ENCODE results near the gene FGFBP3. TPM values are rescaled to one million over a fixed set of nuclear protein-coding genes. Genes with fewer than 3 reads are reported as not detected.

Gene FGFBP3
- total RNA-seq, 1 experiment from 2014 or later = 0.68 TPM

DNA sequence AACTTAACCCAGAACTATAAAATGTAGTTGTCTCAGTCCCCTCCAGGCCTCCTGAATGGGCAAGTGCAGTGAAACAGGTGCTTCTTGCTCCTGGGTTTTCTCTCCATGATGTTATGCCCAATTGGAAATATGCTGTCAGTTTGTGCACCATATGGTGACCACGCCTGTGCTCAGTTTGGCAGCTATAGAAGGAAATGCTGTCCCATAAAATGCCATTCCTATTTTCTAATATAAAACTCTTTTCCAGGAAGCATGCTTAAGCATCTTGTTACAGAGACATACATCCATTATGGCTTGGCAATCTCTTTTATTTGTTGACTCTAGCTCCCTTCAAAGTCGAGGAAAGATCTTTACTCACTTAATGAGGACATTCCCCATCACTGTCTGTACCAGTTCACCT, 45.2 kb downstream of the FGFBP3 start:
- CTCF ChIA-PET = no interaction called here
- TF ChIP-seq, protein P1, sequence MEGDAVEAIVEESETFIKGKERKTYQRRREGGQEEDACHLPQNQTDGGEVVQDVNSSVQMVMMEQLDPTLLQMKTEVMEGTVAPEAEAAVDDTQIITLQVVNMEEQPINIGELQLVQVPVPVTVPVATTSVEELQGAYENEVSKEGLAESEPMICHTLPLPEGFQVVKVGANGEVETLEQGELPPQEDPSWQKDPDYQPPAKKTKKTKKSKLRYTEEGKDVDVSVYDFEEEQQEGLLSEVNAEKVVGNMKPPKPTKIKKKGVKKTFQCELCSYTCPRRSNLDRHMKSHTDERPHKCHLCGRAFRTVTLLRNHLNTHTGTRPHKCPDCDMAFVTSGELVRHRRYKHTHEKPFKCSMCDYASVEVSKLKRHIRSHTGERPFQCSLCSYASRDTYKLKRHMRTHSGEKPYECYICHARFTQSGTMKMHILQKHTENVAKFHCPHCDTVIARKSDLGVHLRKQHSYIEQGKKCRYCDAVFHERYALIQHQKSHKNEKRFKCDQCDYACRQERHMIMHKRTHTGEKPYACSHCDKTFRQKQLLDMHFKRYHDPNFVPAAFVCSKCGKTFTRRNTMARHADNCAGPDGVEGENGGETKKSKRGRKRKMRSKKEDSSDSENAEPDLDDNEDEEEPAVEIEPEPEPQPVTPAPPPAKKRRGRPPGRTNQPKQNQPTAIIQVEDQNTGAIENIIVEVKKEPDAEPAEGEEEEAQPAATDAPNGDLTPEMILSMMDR (conservative IDR thresholded peaks at IDR 0.05) = no peak
- no peak for TF ChIP-seq EZH2 (IDR thresholded peaks at IDR 0.05; ENCODE audit: low read depth)

DNA sequence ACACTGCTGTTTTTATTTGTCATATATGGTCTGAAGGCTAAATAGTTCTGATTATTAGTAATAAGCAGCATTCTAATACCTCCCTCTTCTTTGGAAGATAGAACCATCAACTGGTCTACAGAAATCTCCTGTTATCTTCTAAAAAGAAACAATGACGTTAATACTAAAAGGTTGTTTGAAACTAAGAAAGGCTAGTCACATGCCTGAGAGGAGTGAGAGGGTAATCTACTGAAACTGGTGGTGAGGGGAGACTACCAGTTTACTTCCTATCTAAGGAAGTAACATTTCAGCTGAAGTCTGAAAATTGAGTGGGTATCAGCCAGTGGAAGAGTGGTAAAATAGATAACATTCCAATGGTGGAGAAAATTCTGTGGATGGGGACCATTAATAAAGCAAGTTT, 48.4 kb downstream of the FGFBP3 start:
- BruUV-seq (replicated peaks) = no TSS peak
- H2AFZ ChIP-seq = no peak overlapping the region
- no peaks in the 10 kb centered on the region for H3K9me2 ChIP-seq (ENCODE audit: insufficient read depth)
- no peak for TF ChIP-seq EZH2 (IDR thresholded peaks at IDR 0.05; ENCODE audit: low read depth)
- TF ChIP-seq, protein P1 (conservative IDR thresholded peaks at IDR 0.05) = no peak
- CTCF ChIA-PET = no interaction called here
- no peaks in the 10 kb centered on the region; the same call in 1 of the 2 replicates for H4K20me1 ChIP-seq (ENCODE audit: insufficient read depth)
- H3K27ac ChIP-seq = no peak overlapping the region
- DNase-seq = no peak
- H3K79me2 ChIP-seq (ENCODE audit: low read depth) = no peaks in the 10 kb centered on the region
- H3K4me2 ChIP-seq = no peak overlapping the region
- H3K4me1 ChIP-seq (replicated peaks; ENCODE audit: insufficient read depth) = no peaks in the 10 kb centered on the region
- no peaks in the 10 kb centered on the region for H3K27me3 ChIP-seq (ENCODE audit: insufficient read depth, low read depth)
- no peak overlapping the region for H3K4me3 ChIP-seq
- POLR2A ChIA-PET (ENCODE audit: unreplicated experiment) = no interaction called here
- peaks cover 6% of the 10 kb centered on the region; the same call in 1 of the 2 replicates for H3K36me3 ChIP-seq (ENCODE audit: low read depth)
- intact Hi-C loops (cut with micrococcal nuclease; ENCODE audit: unreplicated experiment) = no loop called here
- no peaks in the 10 kb centered on the region for H3K9me3 ChIP-seq (ENCODE audit: insufficient read depth, low read depth)
- H3F3A ChIP-seq (ENCODE audit: insufficient read depth, low read depth) = no peaks in the 10 kb centered on the region

More for the DNA sequence above, 45.2 kb downstream of the FGFBP3 start:
- H3K4me2 ChIP-seq = no peak overlapping the region
- no peaks in the 10 kb centered on the region for H3K27me3 ChIP-seq (ENCODE audit: insufficient read depth, low read depth)
- DNase-seq = no peak
- H3K4me1 ChIP-seq (replicated peaks; ENCODE audit: insufficient read depth) = no peaks in the 10 kb centered on the region
- H3F3A ChIP-seq (ENCODE audit: insufficient read depth, low read depth) = peaks cover 3% of the 10 kb centered on the region; the same call in 1 of the 2 replicates
- H3K4me3 ChIP-seq = no peak overlapping the region
- H3K9me2 ChIP-seq (ENCODE audit: insufficient read depth) = no peaks in the 10 kb centered on the region
- 0 out of 2 replicates have a peak, but pooled peaks cover 3% of the 10 kb centered on the region for H3K36me3 ChIP-seq (ENCODE audit: low read depth)
- H3K79me2 ChIP-seq (ENCODE audit: low read depth) = no peaks in the 10 kb centered on the region
- H3K9me3 ChIP-seq (ENCODE audit: insufficient read depth, low read depth) = no peaks in the 10 kb centered on the region
- intact Hi-C loops (cut with micrococcal nuclease; ENCODE audit: unreplicated experiment) = no loop called here
- no peak overlapping the region for H3K27ac ChIP-seq
- POLR2A ChIA-PET (ENCODE audit: unreplicated experiment) = no interaction called here
- H2AFZ ChIP-seq = no peak overlapping the region
- BruUV-seq (replicated peaks) = no TSS peak
- H4K20me1 ChIP-seq (ENCODE audit: insufficient read depth) = no peaks in the 10 kb centered on the region; the same call in 1 of the 2 replicates

- POLR2A ChIA-PET (ENCODE audit: unreplicated experiment) = no interaction called here
- BruUV-seq (replicated peaks) = no TSS peak
- TF ChIP-seq EZH2 (IDR thresholded peaks at IDR 0.05; ENCODE audit: low read depth) = no peak
- TF ChIP-seq, protein P1 (conservative IDR thresholded peaks at IDR 0.05) = peak; percentile 57
- no peak for DNase-seq
- no peak overlapping the region for H3K4me2 ChIP-seq
- H3K4me3 ChIP-seq = no peak overlapping the region
- no peaks in the 10 kb centered on the region for H3K9me3 ChIP-seq (ENCODE audit: insufficient read depth, low read depth)
- H3K4me1 ChIP-seq (replicated peaks; ENCODE audit: insufficient read depth) = no peaks in the 10 kb centered on the region
- no peaks in the 10 kb centered on the region for H3K79me2 ChIP-seq (ENCODE audit: low read depth)
- H3K27me3 ChIP-seq (ENCODE audit: insufficient read depth, low read depth) = no peaks in the 10 kb centered on the region
- H3K27ac ChIP-seq = no peak overlapping the region
- no peaks in the 10 kb centered on the region for H3K9me2 ChIP-seq (ENCODE audit: insufficient read depth)
- CTCF ChIA-PET = no interaction called here
- H2AFZ ChIP-seq = no peak overlapping the region
- no peaks in the 10 kb centered on the region; the same call in 1 of the 2 replicates for H4K20me1 ChIP-seq (ENCODE audit: insufficient read depth)
- no peaks in the 10 kb centered on the region for H3F3A ChIP-seq (ENCODE audit: insufficient read depth, low read depth)
- intact Hi-C loops (cut with micrococcal nuclease; ENCODE audit: unreplicated experiment) = loop anchor here (5.0 kb wide), 1 partner anchor 51 kb away; the partner anchor contains the start of gene FGFBP3
- peaks cover 7% of the 10 kb centered on the region for H3K36me3 ChIP-seq (ENCODE audit: low read depth)
These were observed 52.6 kb downstream of the FGFBP3 start for GRCh38 chr10:91856637-91857036.

Other genes starting within 250 kb of the FGFBP3 start
- gene TNKS2, start 111.1 kb downstream of the FGFBP3 start, total RNA-seq (2021) = 22.1 and 25.4 TPM in 2 replicates
- 16.7 and 19.0 TPM in 2 replicates for gene BTAF1, start 14.3 kb upstream of the FGFBP3 start, total RNA-seq (2021)